ENCODE results near the gene NDUFS3. TPM values are rescaled to one million over a fixed set of nuclear protein-coding genes. Genes with fewer than 3 reads are reported as not detected.

NDUFS3 gene
- total and polyA plus RNA-seq, 2 experiments from 2014 or later, result 108 to 168 TPM

GRCh38 chr11:47605921-47606320, 27.0 kb downstream of the NDUFS3 start:
- H3K4me3 Mint-ChIP-seq, result no peak overlapping the region
- no peak for TF ChIP-seq JUNB (IDR thresholded peaks at IDR 0.05; ENCODE audit: unreplicated experiment)
- TF ChIP-seq, protein P1, sequence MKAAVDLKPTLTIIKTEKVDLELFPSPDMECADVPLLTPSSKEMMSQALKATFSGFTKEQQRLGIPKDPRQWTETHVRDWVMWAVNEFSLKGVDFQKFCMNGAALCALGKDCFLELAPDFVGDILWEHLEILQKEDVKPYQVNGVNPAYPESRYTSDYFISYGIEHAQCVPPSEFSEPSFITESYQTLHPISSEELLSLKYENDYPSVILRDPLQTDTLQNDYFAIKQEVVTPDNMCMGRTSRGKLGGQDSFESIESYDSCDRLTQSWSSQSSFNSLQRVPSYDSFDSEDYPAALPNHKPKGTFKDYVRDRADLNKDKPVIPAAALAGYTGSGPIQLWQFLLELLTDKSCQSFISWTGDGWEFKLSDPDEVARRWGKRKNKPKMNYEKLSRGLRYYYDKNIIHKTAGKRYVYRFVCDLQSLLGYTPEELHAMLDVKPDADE (IDR thresholded peaks at IDR 0.05), result no peak
- no peak for TF ChIP-seq NANOG (IDR thresholded peaks at IDR 0.05; ENCODE audit: borderline replicate concordance)
- TF ChIP-seq, protein P2, sequence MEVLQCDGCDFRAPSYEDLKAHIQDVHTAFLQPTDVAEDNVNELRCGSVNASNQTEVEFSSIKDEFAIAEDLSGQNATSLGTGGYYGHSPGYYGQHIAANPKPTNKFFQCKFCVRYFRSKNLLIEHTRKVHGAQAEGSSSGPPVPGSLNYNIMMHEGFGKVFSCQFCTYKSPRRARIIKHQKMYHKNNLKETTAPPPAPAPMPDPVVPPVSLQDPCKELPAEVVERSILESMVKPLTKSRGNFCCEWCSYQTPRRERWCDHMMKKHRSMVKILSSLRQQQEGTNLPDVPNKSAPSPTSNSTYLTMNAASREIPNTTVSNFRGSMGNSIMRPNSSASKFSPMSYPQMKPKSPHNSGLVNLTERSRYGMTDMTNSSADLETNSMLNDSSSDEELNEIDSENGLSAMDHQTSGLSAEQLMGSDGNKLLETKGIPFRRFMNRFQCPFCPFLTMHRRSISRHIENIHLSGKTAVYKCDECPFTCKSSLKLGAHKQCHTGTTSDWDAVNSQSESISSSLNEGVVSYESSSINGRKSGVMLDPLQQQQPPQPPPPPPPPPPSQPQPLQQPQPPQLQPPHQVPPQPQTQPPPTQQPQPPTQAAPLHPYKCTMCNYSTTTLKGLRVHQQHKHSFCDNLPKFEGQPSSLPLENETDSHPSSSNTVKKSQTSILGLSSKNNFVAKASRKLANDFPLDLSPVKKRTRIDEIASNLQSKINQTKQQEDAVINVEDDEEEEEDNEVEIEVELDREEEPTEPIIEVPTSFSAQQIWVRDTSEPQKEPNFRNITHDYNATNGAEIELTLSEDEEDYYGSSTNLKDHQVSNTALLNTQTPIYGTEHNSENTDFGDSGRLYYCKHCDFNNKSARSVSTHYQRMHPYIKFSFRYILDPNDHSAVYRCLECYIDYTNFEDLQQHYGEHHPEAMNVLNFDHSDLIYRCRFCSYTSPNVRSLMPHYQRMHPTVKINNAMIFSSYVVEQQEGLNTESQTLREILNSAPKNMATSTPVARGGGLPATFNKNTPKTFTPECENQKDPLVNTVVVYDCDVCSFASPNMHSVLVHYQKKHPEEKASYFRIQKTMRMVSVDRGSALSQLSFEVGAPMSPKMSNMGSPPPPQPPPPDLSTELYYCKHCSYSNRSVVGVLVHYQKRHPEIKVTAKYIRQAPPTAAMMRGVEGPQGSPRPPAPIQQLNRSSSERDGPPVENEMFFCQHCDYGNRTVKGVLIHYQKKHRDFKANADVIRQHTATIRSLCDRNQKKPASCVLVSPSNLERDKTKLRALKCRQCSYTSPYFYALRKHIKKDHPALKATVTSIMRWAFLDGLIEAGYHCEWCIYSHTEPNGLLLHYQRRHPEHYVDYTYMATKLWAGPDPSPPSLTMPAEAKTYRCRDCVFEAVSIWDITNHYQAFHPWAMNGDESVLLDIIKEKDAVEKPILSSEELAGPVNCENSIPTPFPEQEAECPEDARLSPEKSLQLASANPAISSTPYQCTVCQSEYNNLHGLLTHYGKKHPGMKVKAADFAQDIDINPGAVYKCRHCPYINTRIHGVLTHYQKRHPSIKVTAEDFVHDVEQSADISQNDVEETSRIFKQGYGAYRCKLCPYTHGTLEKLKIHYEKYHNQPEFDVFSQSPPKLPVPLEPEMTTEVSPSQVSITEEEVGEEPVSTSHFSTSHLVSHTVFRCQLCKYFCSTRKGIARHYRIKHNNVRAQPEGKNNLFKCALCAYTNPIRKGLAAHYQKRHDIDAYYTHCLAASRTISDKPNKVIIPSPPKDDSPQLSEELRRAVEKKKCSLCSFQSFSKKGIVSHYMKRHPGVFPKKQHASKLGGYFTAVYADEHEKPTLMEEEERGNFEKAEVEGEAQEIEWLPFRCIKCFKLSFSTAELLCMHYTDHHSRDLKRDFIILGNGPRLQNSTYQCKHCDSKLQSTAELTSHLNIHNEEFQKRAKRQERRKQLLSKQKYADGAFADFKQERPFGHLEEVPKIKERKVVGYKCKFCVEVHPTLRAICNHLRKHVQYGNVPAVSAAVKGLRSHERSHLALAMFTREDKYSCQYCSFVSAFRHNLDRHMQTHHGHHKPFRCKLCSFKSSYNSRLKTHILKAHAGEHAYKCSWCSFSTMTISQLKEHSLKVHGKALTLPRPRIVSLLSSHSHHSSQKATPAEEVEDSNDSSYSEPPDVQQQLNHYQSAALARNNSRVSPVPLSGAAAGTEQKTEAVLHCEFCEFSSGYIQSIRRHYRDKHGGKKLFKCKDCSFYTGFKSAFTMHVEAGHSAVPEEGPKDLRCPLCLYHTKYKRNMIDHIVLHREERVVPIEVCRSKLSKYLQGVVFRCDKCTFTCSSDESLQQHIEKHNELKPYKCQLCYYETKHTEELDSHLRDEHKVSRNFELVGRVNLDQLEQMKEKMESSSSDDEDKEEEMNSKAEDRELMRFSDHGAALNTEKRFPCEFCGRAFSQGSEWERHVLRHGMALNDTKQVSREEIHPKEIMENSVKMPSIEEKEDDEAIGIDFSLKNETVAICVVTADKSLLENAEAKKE (CRISPR knock-in tag; IDR thresholded peaks at IDR 0.05), result no peak
- no peak for TF ChIP-seq ZNF331 (CRISPR knock-in tag; IDR thresholded peaks at IDR 0.05; ENCODE audit: low read depth)
- no peak for TF ChIP-seq CTCF (conservative IDR thresholded peaks at IDR 0.05; ENCODE audit: low read depth in 2 of 2)
- TF ChIP-seq EZH2 (IDR thresholded peaks at IDR 0.05; ENCODE audit: low read depth, unreplicated experiment), result no peak
- no peak for TF ChIP-seq STAT1 (IDR thresholded peaks at IDR 0.05; ENCODE audit: unreplicated experiment)
- no peak for TF ChIP-seq EZH2phosphoT487 (IDR thresholded peaks at IDR 0.05; ENCODE audit: unreplicated experiment)
- TF ChIP-seq REST (IDR thresholded peaks at IDR 0.05; ENCODE audit: unreplicated experiment), result no peak
- TF ChIP-seq CREB1 (CRISPR knock-in tag; IDR thresholded peaks at IDR 0.05; ENCODE audit: low read depth), result no peak
- no peak for TF ChIP-seq POLR2AphosphoS5 (IDR thresholded peaks at IDR 0.05; ENCODE audit: low read depth)
- no peak for TF ChIP-seq ZNF114 (CRISPR knock-in tag; IDR thresholded peaks at IDR 0.05)
- H3K27me3 Mint-ChIP-seq (ENCODE audit: insufficient read depth, low read depth, poor library complexity), result peaks cover 4% of the 10 kb centered on the region
- Histone ChIP-seq H3K79me2 (replicated peaks; ENCODE audit: insufficient read depth) (no peaks in the 10 kb centered on the region), H4K20me1 (replicated peaks; ENCODE audit: insufficient read depth) (no peaks in the 10 kb centered on the region; the same call in 1 of the 2 replicates), H3K27ac (ENCODE audit: low read depth) (no peak overlapping the region), H3K4me1 (ENCODE audit: insufficient read depth) (no peaks in the 10 kb centered on the region), H3K9me2 (ENCODE audit: insufficient read depth) (no peaks in the 10 kb centered on the region), H2AFZ (no peak overlapping the region), H3K4me3 (no peak overlapping the region), H3K4me2 (no peak overlapping the region), H3K36me3 (ENCODE audit: insufficient read depth) (no peaks in the 10 kb centered on the region), H3F3A (replicated peaks; ENCODE audit: low read depth) (no peaks in the 10 kb centered on the region), H3K27me3 (ENCODE audit: insufficient read depth) (no peaks in the 10 kb centered on the region)
- H3K9me3 Mint-ChIP-seq, result no peaks in the 10 kb centered on the region
- no peaks in the 10 kb centered on the region for H3K36me3 Mint-ChIP-seq (ENCODE audit: low read depth)
- ATAC-seq (no peak), DNase-seq (ENCODE audit: low spot score) (no peak)
- H3K4me1 Mint-ChIP-seq, result peaks cover 2% of the 10 kb centered on the region; the same call in 2 of the 3 replicates
- no peak overlapping the region for H3K27ac Mint-ChIP-seq

All from GM23338 (cell line).